H9 (cell line): ENCODE data around the gene OSBPL8. TPM values are rescaled to one million over a fixed set of nuclear protein-coding genes. Genes with fewer than 3 reads are reported as not detected.

Experiments used
- DNase-seq: peaks from one replicate; pipeline ENCODE4 v3.0.0-alpha.2; 2017
- H2AFZ ChIP-seq: one replicate; pipeline ENCODE4 v1.6.1; 2013; ENCODE audit warnings: mild to moderate bottlenecking, low read length, control low read depth, moderate library complexity
- H2AK5ac ChIP-seq: 2 replicates; pipeline ENCODE4 v1.6.1; 2013; ENCODE audit warnings: low read length, control low read depth, mixed read lengths; ENCODE audit not compliant: insufficient read length
- H2BK120ac ChIP-seq: one replicate; pipeline ENCODE4 v1.6.1; 2013; ENCODE audit warnings: low read depth, mild to moderate bottlenecking, low read length, control low read depth, inconsistent platforms; ENCODE audit not compliant: poor library complexity, severe bottlenecking
- H2BK12ac ChIP-seq: 2 replicates; pipeline ENCODE4 v1.6.1; 2013; ENCODE audit warnings: low read length, control low read depth, mixed read lengths, low read depth; ENCODE audit not compliant: insufficient read length
- H2BK15ac ChIP-seq: 2 replicates; pipeline ENCODE4 v1.6.1; 2013; ENCODE audit warnings: low read depth, low read length, control low read depth
- H2BK20ac ChIP-seq: one replicate; pipeline ENCODE4 v1.6.1; 2013; ENCODE audit warnings: low read depth, mild to moderate bottlenecking, low read length, control low read depth, inconsistent platforms; ENCODE audit not compliant: poor library complexity, severe bottlenecking
- H2BK5ac ChIP-seq: 2 replicates; pipeline ENCODE4 v1.6.1; 2013; ENCODE audit warnings: low read length, control low read depth, mixed read lengths; ENCODE audit not compliant: insufficient read length
- H3K14ac ChIP-seq: 2 replicates; pipeline ENCODE4 v1.6.1; 2013; ENCODE audit warnings: low read length, control low read depth; ENCODE audit not compliant: insufficient read depth
- H3K18ac ChIP-seq: 2 replicates; pipeline ENCODE4 v1.6.1; 2013; ENCODE audit warnings: low read depth, mild to moderate bottlenecking, mixed read lengths, low read length, control low read depth; ENCODE audit not compliant: insufficient read length
- H3K23ac ChIP-seq: 2 replicates; pipeline ENCODE4 v1.6.1; 2013; ENCODE audit warnings: low read length, control low read depth, mixed read lengths, low read depth; ENCODE audit not compliant: insufficient read length
- H3K23me2 ChIP-seq: 2 replicates; pipeline ENCODE4 v1.6.1; 2013; ENCODE audit warnings: low read depth, mild to moderate bottlenecking, mixed read lengths, low read length, control low read depth; ENCODE audit not compliant: insufficient read length, poor library complexity, severe bottlenecking
- H3K27ac ChIP-seq: 2 replicates; pipeline ENCODE4 v1.5.1; 2013; ENCODE audit warnings: low read length, control low read depth, mixed read lengths, low read depth; ENCODE audit not compliant: insufficient read length
- H3K27me3 ChIP-seq: 2 replicates; pipeline ENCODE4 v1.6.1; 2013; ENCODE audit warnings: low read length, control low read depth, inconsistent platforms; ENCODE audit not compliant: insufficient read depth
- H3K4ac ChIP-seq: 2 replicates; pipeline ENCODE4 v1.6.1; 2013; ENCODE audit warnings: low read depth, mild to moderate bottlenecking, control low read depth, inconsistent platforms, low read length, moderate library complexity
- H3K4me1 ChIP-seq: 2 replicates; pipeline ENCODE4 v1.6.1; 2013; ENCODE audit warnings: low read length, control low read depth, inconsistent platforms; ENCODE audit not compliant: insufficient read depth
- H3K4me2 ChIP-seq: 2 replicates; pipeline ENCODE4 v1.6.1; 2013; ENCODE audit warnings: low read length, control low read depth, mixed read lengths; ENCODE audit not compliant: insufficient read length, insufficient read depth
- H3K56ac ChIP-seq: 2 replicates; pipeline ENCODE4 v1.6.1; 2013; ENCODE audit warnings: low read depth, mild to moderate bottlenecking, mixed read lengths, low read length, control low read depth; ENCODE audit not compliant: insufficient read length
- H3K79me1 ChIP-seq: 2 replicates; pipeline ENCODE4 v1.6.1; 2013; ENCODE audit warnings: low read depth, mild to moderate bottlenecking, moderate library complexity, low read length, control low read depth, inconsistent platforms; ENCODE audit not compliant: insufficient read depth, poor library complexity, severe bottlenecking
- H3K79me2 ChIP-seq: 2 replicates; pipeline ENCODE4 v1.6.1; 2013; ENCODE audit warnings: low read length, control low read depth, inconsistent platforms; ENCODE audit not compliant: insufficient read depth
- H3K9ac ChIP-seq: 2 replicates; pipeline ENCODE4 v1.6.1; 2013; ENCODE audit warnings: low read length, control low read depth, mixed read lengths; ENCODE audit not compliant: insufficient read length; ENCODE audit errors: extremely low read depth
- H3K9me3 ChIP-seq: one replicate; pipeline ENCODE4 v1.6.1; 2013; ENCODE audit warnings: low read depth, low read length, inconsistent platforms; ENCODE audit not compliant: control insufficient read depth
- H3T11ph ChIP-seq: one replicate; pipeline ENCODE4 v1.6.1; 2013; ENCODE audit warnings: mild to moderate bottlenecking, low read length, control low read depth, inconsistent platforms
- H4K20me1 ChIP-seq: one replicate; pipeline ENCODE4 v1.6.1; 2013; ENCODE audit not compliant: control insufficient read depth, insufficient read length, insufficient read depth
- H4K5ac ChIP-seq: 2 replicates; pipeline ENCODE4 v1.6.1; 2013; ENCODE audit warnings: low read depth, mild to moderate bottlenecking, mixed read lengths, low read length, control low read depth; ENCODE audit not compliant: insufficient read length
- H4K8ac ChIP-seq: replicated peaks from 2 replicates; pipeline ENCODE4 v1.6.1; 2013; ENCODE audit warnings: low read length, control low read depth, mixed read lengths, low read depth; ENCODE audit not compliant: insufficient read length
- H4K91ac ChIP-seq: 2 replicates; pipeline ENCODE4 v1.6.1; 2013; ENCODE audit warnings: low read depth, mild to moderate bottlenecking, moderate library complexity, mixed read lengths, low read length, control low read depth; ENCODE audit not compliant: insufficient read length
- H3K27ac Mint-ChIP-seq, 3 experiments: 2 replicates in 2 of 3; 3 replicates in 1 of 3; pipeline ENCODE4 v1.8.0; 2020 to 2021; ENCODE audit warnings: mixed read lengths in 3 of 3, mild to moderate bottlenecking in 1 of 3, moderate library complexity in 1 of 3
- H3K27me3 Mint-ChIP-seq: 2 replicates; pipeline ENCODE4 v1.8.0; 2021; ENCODE audit warnings: low read depth, mild to moderate bottlenecking, moderate library complexity, mixed read lengths
- H3K36me3 Mint-ChIP-seq, 3 experiments: 2 replicates in 2 of 3; 3 replicates in 1 of 3; pipeline ENCODE4 v1.8.0; 2020 to 2021; ENCODE audit warnings: low read depth in 3 of 3, mixed read lengths in 3 of 3; ENCODE audit not compliant: insufficient read depth in 1 of 3
- H3K4me1 Mint-ChIP-seq, 2 experiments: 2 replicates each; pipeline ENCODE4 v1.8.0; 2020; ENCODE audit warnings: mixed read lengths in 2 of 2
- H3K4me3 Mint-ChIP-seq, 2 experiments: 2 replicates in 1 of 2; 3 replicates in 1 of 2; pipeline ENCODE4 v1.8.0; 2020 to 2021; ENCODE audit warnings: mild to moderate bottlenecking in 2 of 2, mixed read lengths in 2 of 2, moderate library complexity in 1 of 2
- H3K9me3 Mint-ChIP-seq, 2 experiments: 2 replicates in 1 of 2; 3 replicates in 1 of 2; pipeline ENCODE4 v1.8.0; 2020; ENCODE audit warnings: mild to moderate bottlenecking in 2 of 2, mixed read lengths in 2 of 2, moderate library complexity in 1 of 2
- whole genome bisulfite sequencing: extraction: QIAGEN DNeasy Blood & Tissue Kit; methylation state at CpG from one replicate; pipeline ENCODE4 v1.1.7; 2013; ENCODE audit warnings: missing lambda C conversion rate, low lambda C conversion rate, mixed read lengths; ENCODE audit not compliant: insufficient read length; ENCODE audit errors: extremely low coverage; 5-methylcytosine and 5-hydroxymethylcytosine counted together
- total RNA-seq: library from RNA; stranded (reverse); gene quantifications from 2 replicates; pipeline ENCODE4 v1.2.1, GENCODE V29; 2021
- TF ChIP-seq, protein P1 (sequence below): fragments of 200-600 bp; sonication (generic); conservative IDR thresholded peaks from 3 replicates; pipeline ENCODE4 v1.8.0; 2021; ENCODE audit warnings: antibody characterized with exemption, mild to moderate bottlenecking

The OSBPL8 gene
- total RNA-seq, 1 experiment from 2014 or later = 61.2 TPM

DNA sequence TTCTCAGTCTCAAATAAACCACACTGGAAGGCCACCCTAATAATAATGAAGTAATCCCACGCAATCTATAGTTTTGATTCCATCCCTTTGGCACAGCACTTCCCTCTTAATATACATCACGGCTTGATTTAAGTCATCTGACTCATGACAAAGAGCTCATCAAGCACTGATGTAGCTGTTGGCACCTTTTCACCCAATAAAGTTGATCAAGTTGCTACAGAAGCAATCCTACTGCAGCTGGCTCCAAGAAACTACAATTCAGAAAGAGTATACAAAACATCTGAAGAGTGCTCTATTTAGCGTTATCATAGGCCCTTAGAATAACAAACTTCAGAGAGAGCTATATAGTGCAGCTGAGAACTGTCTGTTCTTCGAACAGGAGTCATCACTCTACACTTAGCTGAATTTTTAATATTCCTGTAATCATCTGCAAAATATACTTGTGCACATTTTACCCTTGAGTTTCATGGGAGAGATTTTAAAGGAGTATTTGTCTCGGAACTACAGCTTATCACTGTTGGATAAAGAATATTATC is 94.9 kb downstream of the OSBPL8 start:
- no peak overlapping the region for H2AFZ ChIP-seq
- no peaks in the 10 kb centered on the region; the same call in 1 of the 2 replicates for H3K4me1 ChIP-seq
- no peak overlapping the region for H3K27ac ChIP-seq
- Mint-ChIP-seq H3K9me3 (no peaks in the 10 kb centered on the region), H3K4me3 (no peak overlapping the region), H3K27ac (no peak overlapping the region; a peak in 1 of 7 replicates), H3K36me3 (no peaks in the 10 kb centered on the region), H3K27me3 (no peaks in the 10 kb centered on the region), H3K4me1 (peaks cover 9 to 12% of the 10 kb centered on the region in 2 experiments)
- no peaks in the 10 kb centered on the region for H4K20me1 ChIP-seq
- no peak overlapping the region for H4K8ac ChIP-seq
- no peaks in the 10 kb centered on the region for H3K9me3 ChIP-seq
- H3K18ac ChIP-seq = no peak overlapping the region
- no peak overlapping the region for H3T11ph ChIP-seq
- H2BK12ac ChIP-seq = no peak overlapping the region
- H2BK5ac ChIP-seq = no peak overlapping the region
- TF ChIP-seq, protein P1, sequence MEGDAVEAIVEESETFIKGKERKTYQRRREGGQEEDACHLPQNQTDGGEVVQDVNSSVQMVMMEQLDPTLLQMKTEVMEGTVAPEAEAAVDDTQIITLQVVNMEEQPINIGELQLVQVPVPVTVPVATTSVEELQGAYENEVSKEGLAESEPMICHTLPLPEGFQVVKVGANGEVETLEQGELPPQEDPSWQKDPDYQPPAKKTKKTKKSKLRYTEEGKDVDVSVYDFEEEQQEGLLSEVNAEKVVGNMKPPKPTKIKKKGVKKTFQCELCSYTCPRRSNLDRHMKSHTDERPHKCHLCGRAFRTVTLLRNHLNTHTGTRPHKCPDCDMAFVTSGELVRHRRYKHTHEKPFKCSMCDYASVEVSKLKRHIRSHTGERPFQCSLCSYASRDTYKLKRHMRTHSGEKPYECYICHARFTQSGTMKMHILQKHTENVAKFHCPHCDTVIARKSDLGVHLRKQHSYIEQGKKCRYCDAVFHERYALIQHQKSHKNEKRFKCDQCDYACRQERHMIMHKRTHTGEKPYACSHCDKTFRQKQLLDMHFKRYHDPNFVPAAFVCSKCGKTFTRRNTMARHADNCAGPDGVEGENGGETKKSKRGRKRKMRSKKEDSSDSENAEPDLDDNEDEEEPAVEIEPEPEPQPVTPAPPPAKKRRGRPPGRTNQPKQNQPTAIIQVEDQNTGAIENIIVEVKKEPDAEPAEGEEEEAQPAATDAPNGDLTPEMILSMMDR = no peak
- no peaks in the 10 kb centered on the region for H3K27me3 ChIP-seq
- no peak overlapping the region for H3K4me2 ChIP-seq
- no peak overlapping the region for H3K23ac ChIP-seq
- no peaks in the 10 kb centered on the region for H3K23me2 ChIP-seq
- H2AK5ac ChIP-seq = no peak overlapping the region
- H3K79me2 ChIP-seq = no peaks in the 10 kb centered on the region
- H4K91ac ChIP-seq = no peak overlapping the region
- no peak overlapping the region for H3K14ac ChIP-seq
- WGBS = no CpG with 5 or more reads among the region's 5 CpGs
- H3K79me1 ChIP-seq = peaks cover 5% of the 10 kb centered on the region
- no peak overlapping the region for H3K4ac ChIP-seq
- no peak overlapping the region for H3K56ac ChIP-seq
- H2BK120ac ChIP-seq = no peak overlapping the region
- no peak overlapping the region for H4K5ac ChIP-seq
- no peak overlapping the region for H2BK20ac ChIP-seq
- no peak for DNase-seq
- H2BK15ac ChIP-seq = no peak overlapping the region
- no peak overlapping the region for H3K9ac ChIP-seq
